ENCODE measurements around the gene MRPS23. TPM values are rescaled to one million over a fixed set of nuclear protein-coding genes. Genes with fewer than 3 reads are reported as not detected.

The MRPS23 gene
- total RNA-seq = 9.0 and 22.6 TPM in 2 replicates

GRCh38 chr17:57849874-57850754, at the start of gene MRPS23:
Gene MRPS23 (minus strand): TSS chr17:57850044. CDS start chr17:57850010, 34 bp downstream.

Small RNAs within 50 kb of the gene (small RNA-seq; reads per million reads assigned to genes)
- not detected for gene RN7SKP94

Other genes with a start within 250 kb of the MRPS23 start
- not detected in 2 replicates for gene CCDC182, start 104.7 kb downstream of the MRPS23 start, total RNA-seq
- 21.7 and 28.7 TPM in 2 replicates for gene CUEDC1, start 105.4 kb upstream of the MRPS23 start, total RNA-seq
- gene VEZF1, start 138.2 kb upstream of the MRPS23 start, total RNA-seq = 63.2 and 75.8 TPM in 2 replicates
- gene SRSF1, start 157.2 kb upstream of the MRPS23 start, total RNA-seq = 174 and 277 TPM in 2 replicates
- gene DYNLL2, start 233.4 kb upstream of the MRPS23 start, total RNA-seq = 12.4 and 15.3 TPM in 2 replicates